SK-N-SH (cell line): ENCODE measurements around the gene SLC22A17.

Source experiments
- EZH2phosphoT487 ChIP-seq: fragments of 200-600 bp; sonication (generic); IDR thresholded peaks from 2 replicates; pipeline ENCODE4 v1.6.1; 2017; ENCODE audit warnings: low read depth, mixed run types, mild to moderate bottlenecking, antibody characterized with exemption, moderate library complexity, borderline replicate concordance
- GABPA ChIP-seq: IDR thresholded peaks from 2 replicates; pipeline ENCODE4 v1.4.0; 2012; ENCODE audit warnings: low read depth, mild to moderate bottlenecking
- JUND ChIP-seq: IDR thresholded peaks from 2 replicates; pipeline ENCODE4 v1.4.0; 2012
- NRF1 ChIP-seq: IDR thresholded peaks from 2 replicates; pipeline ENCODE4 v1.6.1; 2012; ENCODE audit warnings: low read depth, mild to moderate bottlenecking, low read length
- RAD21 ChIP-seq: IDR thresholded peaks from 2 replicates; pipeline ENCODE4 v1.6.1; 2012; ENCODE audit warnings: mild to moderate bottlenecking, low read length
- SIN3A ChIP-seq: IDR thresholded peaks from 2 replicates; pipeline ENCODE4 v1.6.1; 2012; ENCODE audit warnings: low read depth, mild to moderate bottlenecking, low read length, moderate library complexity, borderline replicate concordance
- TF ChIP-seq, protein P1 (sequence below): IDR thresholded peaks from 2 replicates; pipeline ENCODE4; 2012
- TF ChIP-seq, protein P2 (sequence below): fragments of 200-600 bp; sonication (generic); IDR thresholded peaks from 2 replicates; pipeline ENCODE4 v1.6.1; 2017; ENCODE audit warnings: antibody characterized with exemption, mild to moderate bottlenecking, moderate library complexity
- TF ChIP-seq, protein P3 (sequence below): IDR thresholded peaks from 2 replicates; pipeline ENCODE4 v1.4.0; 2012; ENCODE audit warnings: low read depth

DNA sequence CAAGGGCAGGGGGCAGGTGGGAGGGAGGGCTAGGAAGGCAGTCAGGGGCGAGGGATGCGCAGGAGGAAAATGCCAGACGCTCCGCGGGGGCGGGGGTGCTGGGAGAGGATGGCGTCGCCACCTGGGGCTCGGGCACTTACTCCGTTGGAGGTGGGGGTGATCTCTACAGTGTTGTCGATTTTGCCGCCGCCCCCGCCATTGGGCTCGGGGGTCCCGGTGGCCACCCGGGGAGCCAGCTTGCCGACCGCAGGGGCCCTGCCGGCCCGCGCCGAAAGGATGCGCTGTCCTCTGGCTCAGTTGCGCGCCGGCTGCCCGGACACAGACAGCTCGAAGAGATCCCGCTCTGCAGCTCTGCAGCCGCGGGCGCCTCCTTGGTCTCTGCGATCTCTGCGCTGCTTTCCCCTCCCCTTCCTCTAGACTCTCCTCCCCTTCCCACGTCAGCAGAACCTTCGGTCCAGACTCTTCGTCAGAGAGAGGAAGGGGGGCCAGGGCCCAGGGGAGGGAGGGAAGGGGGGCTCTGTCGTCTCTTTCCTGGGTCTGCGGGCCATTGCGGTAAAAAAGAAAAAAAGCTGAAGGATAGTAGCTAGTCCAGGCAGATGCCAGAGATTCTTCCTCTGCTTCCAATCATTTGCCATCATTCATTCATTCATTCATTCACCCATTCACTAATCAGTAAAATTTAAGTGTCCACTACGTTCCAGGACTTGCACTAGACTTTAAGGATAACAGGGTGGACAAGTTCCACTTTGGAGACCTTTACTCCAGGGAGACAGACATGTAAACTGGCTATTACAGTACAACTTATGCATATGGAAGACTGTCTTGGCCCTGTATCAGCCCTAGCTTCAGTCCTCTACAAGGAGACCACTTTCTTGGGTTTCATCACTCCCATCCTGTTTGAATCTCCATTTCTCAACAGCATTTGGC, at the start of gene SLC22A17:
- TF ChIP-seq, protein P1, sequence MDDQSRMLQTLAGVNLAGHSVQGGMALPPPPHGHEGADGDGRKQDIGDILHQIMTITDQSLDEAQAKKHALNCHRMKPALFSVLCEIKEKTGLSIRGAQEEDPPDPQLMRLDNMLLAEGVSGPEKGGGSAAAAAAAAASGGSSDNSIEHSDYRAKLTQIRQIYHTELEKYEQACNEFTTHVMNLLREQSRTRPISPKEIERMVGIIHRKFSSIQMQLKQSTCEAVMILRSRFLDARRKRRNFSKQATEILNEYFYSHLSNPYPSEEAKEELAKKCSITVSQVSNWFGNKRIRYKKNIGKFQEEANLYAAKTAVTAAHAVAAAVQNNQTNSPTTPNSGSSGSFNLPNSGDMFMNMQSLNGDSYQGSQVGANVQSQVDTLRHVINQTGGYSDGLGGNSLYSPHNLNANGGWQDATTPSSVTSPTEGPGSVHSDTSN: no peak
- TF ChIP-seq NRF1 (0 out of 2 replicates have a peak, but pooled peaks have one; percentile 4), SIN3A (no peak; the same call in 1 of the 2 replicates), JUND (no peak), GABPA (peak; percentile 37; the same call in 1 of the 2 replicates), RAD21 (no peak), EZH2phosphoT487 (no peak)
- TF ChIP-seq, protein P2, sequence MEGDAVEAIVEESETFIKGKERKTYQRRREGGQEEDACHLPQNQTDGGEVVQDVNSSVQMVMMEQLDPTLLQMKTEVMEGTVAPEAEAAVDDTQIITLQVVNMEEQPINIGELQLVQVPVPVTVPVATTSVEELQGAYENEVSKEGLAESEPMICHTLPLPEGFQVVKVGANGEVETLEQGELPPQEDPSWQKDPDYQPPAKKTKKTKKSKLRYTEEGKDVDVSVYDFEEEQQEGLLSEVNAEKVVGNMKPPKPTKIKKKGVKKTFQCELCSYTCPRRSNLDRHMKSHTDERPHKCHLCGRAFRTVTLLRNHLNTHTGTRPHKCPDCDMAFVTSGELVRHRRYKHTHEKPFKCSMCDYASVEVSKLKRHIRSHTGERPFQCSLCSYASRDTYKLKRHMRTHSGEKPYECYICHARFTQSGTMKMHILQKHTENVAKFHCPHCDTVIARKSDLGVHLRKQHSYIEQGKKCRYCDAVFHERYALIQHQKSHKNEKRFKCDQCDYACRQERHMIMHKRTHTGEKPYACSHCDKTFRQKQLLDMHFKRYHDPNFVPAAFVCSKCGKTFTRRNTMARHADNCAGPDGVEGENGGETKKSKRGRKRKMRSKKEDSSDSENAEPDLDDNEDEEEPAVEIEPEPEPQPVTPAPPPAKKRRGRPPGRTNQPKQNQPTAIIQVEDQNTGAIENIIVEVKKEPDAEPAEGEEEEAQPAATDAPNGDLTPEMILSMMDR: no peak
- TF ChIP-seq, protein P3, sequence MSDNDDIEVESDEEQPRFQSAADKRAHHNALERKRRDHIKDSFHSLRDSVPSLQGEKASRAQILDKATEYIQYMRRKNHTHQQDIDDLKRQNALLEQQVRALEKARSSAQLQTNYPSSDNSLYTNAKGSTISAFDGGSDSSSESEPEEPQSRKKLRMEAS: peak; percentile 31; the same call in 1 of the 2 replicates
